Lower leg skin (tissue), 4 donors: Measurements from ENCODE around the gene PCDH15. TPM values are rescaled to one million over a fixed set of nuclear protein-coding genes. Genes with fewer than 3 reads are reported as not detected.

ENCODE experiments used
- DNase-seq, 2 donors: peaks; one replicate each; pipeline ENCODE4 v3.0.0-alpha.2; 2019; ENCODE audit warnings: low spot score in 2 of 2
- H3K4me3 ChIP-seq: fragments of 200-600 bp; sonication (generic); 2 replicates; pipeline ENCODE4 v1.5.1; 2017; ENCODE audit warnings: mild to moderate bottlenecking, low read depth; ENCODE audit not compliant: poor library complexity, severe bottlenecking
- POLR2A ChIP-seq, 2 donors: fragments of 450-650 bp; IDR thresholded peaks; one replicate each; pipeline ENCODE4 v1.6.1; 2016 to 2017; ENCODE audit warnings: antibody characterized with exemption in 2 of 2, mild to moderate bottlenecking in 1 of 2, moderate library complexity in 1 of 2
- WGBS, 2 donors: methylation state at CpG; one replicate each; pipeline ENCODE4 v1.1.5; 2018; 5-methylcytosine and 5-hydroxymethylcytosine counted together
- intact Hi-C: fragments of 100-400 bp; cut with DNase I; formaldehyde crosslinking; loops from one replicate; pipeline ENCODE4 v1.15.0; 2023; ENCODE audit warnings: low total_unique reads
- total RNA-seq, 4 donors: library from RNA; depleted of rRNA; stranded (reverse); fragments of >200 nt; gene quantifications; one replicate each; pipeline ENCODE4 v1.1.0, GENCODE V29; 2016
- TF ChIP-seq, protein P1 (sequence below), 3 donors: fragments of 450-650 bp; IDR thresholded peaks; one replicate each; pipeline ENCODE4 v1.5.1; 2016; ENCODE audit warnings: antibody characterized with exemption in 3 of 3, mild to moderate bottlenecking in 3 of 3, moderate library complexity in 2 of 3

Gene PCDH15
- total RNA-seq, 4 donors from 2014 or later: not detected

DNA sequence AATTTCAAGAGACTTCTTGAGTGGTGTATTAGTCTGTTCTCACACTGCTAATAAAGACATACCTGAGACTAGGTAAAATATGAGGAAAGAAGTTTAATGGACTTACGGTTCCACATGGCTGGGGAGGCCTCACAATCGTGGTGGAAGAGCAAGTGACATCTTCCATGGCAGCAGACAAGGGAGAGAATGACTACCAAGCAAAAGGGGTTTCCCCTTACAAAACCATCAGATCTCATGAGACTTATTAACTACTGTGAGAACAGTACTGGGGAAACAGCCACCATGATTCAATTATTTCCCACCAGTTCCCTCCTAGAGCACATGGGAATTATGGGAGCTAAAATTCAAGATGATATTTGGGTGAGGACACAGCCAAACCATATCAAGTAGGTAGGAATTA, 150.5 kb downstream of the PCDH15 start:
- no peak for DNase-seq
- 85 to 91% methylated on average over 2 of the region's 2 CpGs for WGBS, 2 donors
- intact Hi-C loops: no loop called here
- H3K4me3 ChIP-seq: no peak overlapping the region
- TF ChIP-seq POLR2A (IDR thresholded peaks at IDR 0.05): no peak
- TF ChIP-seq, protein P1, sequence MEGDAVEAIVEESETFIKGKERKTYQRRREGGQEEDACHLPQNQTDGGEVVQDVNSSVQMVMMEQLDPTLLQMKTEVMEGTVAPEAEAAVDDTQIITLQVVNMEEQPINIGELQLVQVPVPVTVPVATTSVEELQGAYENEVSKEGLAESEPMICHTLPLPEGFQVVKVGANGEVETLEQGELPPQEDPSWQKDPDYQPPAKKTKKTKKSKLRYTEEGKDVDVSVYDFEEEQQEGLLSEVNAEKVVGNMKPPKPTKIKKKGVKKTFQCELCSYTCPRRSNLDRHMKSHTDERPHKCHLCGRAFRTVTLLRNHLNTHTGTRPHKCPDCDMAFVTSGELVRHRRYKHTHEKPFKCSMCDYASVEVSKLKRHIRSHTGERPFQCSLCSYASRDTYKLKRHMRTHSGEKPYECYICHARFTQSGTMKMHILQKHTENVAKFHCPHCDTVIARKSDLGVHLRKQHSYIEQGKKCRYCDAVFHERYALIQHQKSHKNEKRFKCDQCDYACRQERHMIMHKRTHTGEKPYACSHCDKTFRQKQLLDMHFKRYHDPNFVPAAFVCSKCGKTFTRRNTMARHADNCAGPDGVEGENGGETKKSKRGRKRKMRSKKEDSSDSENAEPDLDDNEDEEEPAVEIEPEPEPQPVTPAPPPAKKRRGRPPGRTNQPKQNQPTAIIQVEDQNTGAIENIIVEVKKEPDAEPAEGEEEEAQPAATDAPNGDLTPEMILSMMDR (IDR thresholded peaks at IDR 0.05): no peak

GRCh38 chr10:54622017-54622416, 179.0 kb downstream of the PCDH15 start:
- 75 to 87% methylated on average over 3 of the region's 3 CpGs for whole genome bisulfite sequencing, 2 donors
- TF ChIP-seq, protein P1 (IDR thresholded peaks at IDR 0.05): no peak
- TF ChIP-seq POLR2A (IDR thresholded peaks at IDR 0.05): no peak
- no peak for DNase-seq
- no peak overlapping the region for H3K4me3 ChIP-seq
- intact Hi-C loops: no loop called here

- no peak overlapping the region for H3K4me3 ChIP-seq
- 40 to 78% methylated on average over 2 of the region's 2 CpGs for WGBS, 2 donors
- DNase-seq: no peak
- intact Hi-C loops: no loop called here
- TF ChIP-seq POLR2A (IDR thresholded peaks at IDR 0.05): no peak
- TF ChIP-seq, protein P1 (IDR thresholded peaks at IDR 0.05): no peak
These were observed 180.7 kb downstream of the PCDH15 start for GRCh38 chr10:54620352-54620751.

- TF ChIP-seq POLR2A (IDR thresholded peaks at IDR 0.05): no peak
- TF ChIP-seq, protein P1 (IDR thresholded peaks at IDR 0.05): no peak
- 63 to 76% methylated on average over 1 of the region's 1 CpG for WGBS, 2 donors
- intact Hi-C loops: loop anchor here (5.0 kb wide), 1 partner anchor 1947 kb away; no protein-coding TSS in a partner anchor
- H3K4me3 ChIP-seq: no peak overlapping the region
- no peak for DNase-seq
These were observed 187.0 kb downstream of the PCDH15 start for GRCh38 chr10:54614072-54614471.

DNA sequence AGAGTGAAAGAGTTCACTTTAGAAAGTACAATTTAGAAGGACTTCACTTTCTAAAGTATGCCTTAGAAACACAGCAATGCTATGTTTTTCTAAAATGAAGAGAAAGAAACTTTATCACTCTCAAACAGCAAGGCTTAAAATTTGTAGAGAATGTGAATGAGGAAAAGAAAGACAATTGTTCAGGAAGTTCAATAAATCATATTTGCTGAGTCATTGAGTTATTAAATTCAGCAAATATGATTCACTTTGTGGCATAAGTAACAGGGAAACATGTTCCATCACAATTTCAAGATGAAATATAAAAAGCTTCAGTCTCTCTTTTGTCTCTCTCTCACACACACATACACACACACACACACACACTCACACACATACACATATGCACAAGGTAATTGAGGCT, 187.9 kb downstream of the PCDH15 start:
- intact Hi-C loops: loop anchor here (5.0 kb wide), 1 partner anchor 1946 kb away; no protein-coding TSS in a partner anchor
- no peak overlapping the region for H3K4me3 ChIP-seq
- TF ChIP-seq POLR2A (IDR thresholded peaks at IDR 0.05): no peak
- TF ChIP-seq, protein P1 (IDR thresholded peaks at IDR 0.05): no peak
- no peak for DNase-seq

- DNase-seq: no peak
- H3K4me3 ChIP-seq: no peak overlapping the region
- TF ChIP-seq, protein P1 (IDR thresholded peaks at IDR 0.05): no peak
- intact Hi-C loops: no loop called here
These were observed 191.6 kb downstream of the PCDH15 start for GRCh38 chr10:54609423-54609822.
